ENCODE results near the gene NAGLU.

DNA sequence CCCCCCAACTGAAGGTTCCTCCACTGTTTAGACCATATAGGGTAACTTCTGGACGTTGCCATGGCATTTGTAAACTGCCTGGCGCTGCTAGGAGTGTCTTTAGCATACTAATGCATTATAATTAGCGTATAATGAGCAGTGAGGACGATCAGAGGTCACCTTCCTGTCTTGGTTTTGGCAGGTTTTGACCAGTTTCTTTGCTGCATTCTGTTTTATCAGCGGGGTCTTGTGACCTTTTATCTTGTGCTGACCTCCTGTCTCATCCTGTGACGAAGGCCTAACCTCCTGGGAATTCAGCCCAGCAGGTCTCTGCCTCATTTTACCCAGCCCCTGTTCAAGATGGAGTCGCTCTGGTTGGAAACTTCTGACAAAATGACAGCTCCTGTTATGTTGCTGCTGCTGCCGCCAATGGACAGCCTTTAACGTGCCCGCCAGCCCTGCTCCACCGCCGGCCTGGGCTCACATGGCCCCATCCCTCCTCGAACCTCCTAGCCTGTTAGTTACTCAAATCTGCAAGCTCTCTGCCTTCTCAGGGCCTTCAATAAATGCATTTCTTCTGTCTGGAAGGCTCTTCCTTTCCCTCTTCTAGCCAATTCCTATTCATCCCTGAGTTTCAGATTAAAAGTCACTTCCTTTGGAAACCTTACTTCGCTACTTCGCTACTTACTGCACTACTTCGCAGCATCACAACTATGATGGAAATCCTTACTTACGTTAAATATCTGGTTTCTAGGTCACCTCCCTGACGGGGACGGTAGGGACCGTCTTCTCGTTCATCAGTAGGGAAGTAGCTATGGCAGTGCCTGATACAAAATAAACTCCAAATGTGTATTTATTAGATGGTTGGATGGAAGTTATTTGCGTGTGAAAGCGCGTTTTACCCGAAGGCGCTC, 640 bp upstream of the NAGLU start:
- TF ChIP-seq, protein P1, sequence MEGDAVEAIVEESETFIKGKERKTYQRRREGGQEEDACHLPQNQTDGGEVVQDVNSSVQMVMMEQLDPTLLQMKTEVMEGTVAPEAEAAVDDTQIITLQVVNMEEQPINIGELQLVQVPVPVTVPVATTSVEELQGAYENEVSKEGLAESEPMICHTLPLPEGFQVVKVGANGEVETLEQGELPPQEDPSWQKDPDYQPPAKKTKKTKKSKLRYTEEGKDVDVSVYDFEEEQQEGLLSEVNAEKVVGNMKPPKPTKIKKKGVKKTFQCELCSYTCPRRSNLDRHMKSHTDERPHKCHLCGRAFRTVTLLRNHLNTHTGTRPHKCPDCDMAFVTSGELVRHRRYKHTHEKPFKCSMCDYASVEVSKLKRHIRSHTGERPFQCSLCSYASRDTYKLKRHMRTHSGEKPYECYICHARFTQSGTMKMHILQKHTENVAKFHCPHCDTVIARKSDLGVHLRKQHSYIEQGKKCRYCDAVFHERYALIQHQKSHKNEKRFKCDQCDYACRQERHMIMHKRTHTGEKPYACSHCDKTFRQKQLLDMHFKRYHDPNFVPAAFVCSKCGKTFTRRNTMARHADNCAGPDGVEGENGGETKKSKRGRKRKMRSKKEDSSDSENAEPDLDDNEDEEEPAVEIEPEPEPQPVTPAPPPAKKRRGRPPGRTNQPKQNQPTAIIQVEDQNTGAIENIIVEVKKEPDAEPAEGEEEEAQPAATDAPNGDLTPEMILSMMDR (IDR thresholded peaks at IDR 0.05; ENCODE audit: low read depth, low read length): no peak
- TF ChIP-seq EZH2phosphoT487 (IDR thresholded peaks at IDR 0.05; ENCODE audit: low read depth): no peak

All from OCI-LY3 (cell line).